HepG2 (cell line): Measurements from ENCODE around the gene RAPGEF5. TPM values are rescaled to one million over a fixed set of nuclear protein-coding genes. Genes with fewer than 3 reads are reported as not detected.

Source experiments
- ATF7 ChIP-seq, 2 experiments: fragments of 450-650 bp in 1 of 2; sonication (generic) in 1 of 2; formaldehyde crosslinking in 1 of 2; IDR thresholded peaks; 2 replicates each; pipeline versions ENCODE4 v1.4.0 to v1.6.1; 2016 to 2020; ENCODE audit warnings: antibody characterized with exemption in 1 of 2, mild to moderate bottlenecking in 1 of 2, missing genetic modification reagents in 1 of 2
- CEBPB ChIP-seq: IDR thresholded peaks from 2 replicates; pipeline ENCODE4 v1.6.1; 2011; ENCODE audit warnings: low read depth, low read length, improper control_type of control experiment, borderline replicate concordance
- CHD4 ChIP-seq: fragments of 200-600 bp; sonication (generic); IDR thresholded peaks from 2 replicates; pipeline ENCODE4 v1.7.0; 2017; ENCODE audit warnings: mild to moderate bottlenecking, low read length, borderline replicate concordance
- CREB1 ChIP-seq, 2 experiments: fragments of 450-650 bp in 1 of 2; IDR thresholded peaks; 2 replicates each; pipeline ENCODE4 v1.6.1; 2016 to 2017; ENCODE audit warnings: control low read depth in 1 of 2, mild to moderate bottlenecking in 1 of 2, missing compliant biosample characterization in 1 of 2, missing genetic modification characterization in 1 of 2
- DR1 ChIP-seq: sonication (generic); formaldehyde crosslinking; IDR thresholded peaks from 2 replicates; pipeline ENCODE4 v1.8.0; 2021; ENCODE audit warnings: mild to moderate bottlenecking, missing genetic modification reagents, inconsistent platforms
- ERF ChIP-seq: IDR thresholded peaks from 2 replicates; pipeline ENCODE4 v1.6.1; 2018; ENCODE audit warnings: missing biosample characterization, missing genetic modification reagents
- FOXJ3 ChIP-seq: sonication (generic); formaldehyde crosslinking; IDR thresholded peaks from 2 replicates; pipeline ENCODE4 v1.4.0; 2020; ENCODE audit warnings: missing genetic modification reagents, mild to moderate bottlenecking, borderline replicate concordance
- GATA4 ChIP-seq: sonication (generic); IDR thresholded peaks from 2 replicates; pipeline ENCODE4 v1.6.1; 2016; ENCODE audit warnings: antibody characterized with exemption, low read depth, borderline replicate concordance
- HDAC2 ChIP-seq: sonication (generic); formaldehyde crosslinking; IDR thresholded peaks from 2 replicates; pipeline ENCODE4 v1.4.0; 2020; ENCODE audit warnings: missing genetic modification reagents
- HNF4A ChIP-seq: sonication (generic); formaldehyde crosslinking; IDR thresholded peaks from 2 replicates; pipeline ENCODE4 v1.4.0; 2020; ENCODE audit warnings: missing genetic modification reagents
- HOXA5 ChIP-seq: sonication (generic); formaldehyde crosslinking; IDR thresholded peaks from 2 replicates; pipeline ENCODE4 v1.4.0; 2020; ENCODE audit warnings: missing genetic modification reagents
- NCOR1 ChIP-seq: fragments of 200-600 bp; sonication (generic); IDR thresholded peaks from 2 replicates; pipeline ENCODE4 v1.7.0; 2017; ENCODE audit warnings: antibody characterized with exemption, low read length, borderline replicate concordance
- PHF8 ChIP-seq: sonication (generic); formaldehyde crosslinking; IDR thresholded peaks from 2 replicates; pipeline ENCODE4 v1.5.0; 2020; ENCODE audit warnings: missing genetic modification reagents
- PPARG ChIP-seq: conservative IDR thresholded peaks from 2 replicates; pipeline ENCODE4 v1.6.1; 2016; ENCODE audit warnings: missing biosample characterization, missing genetic modification reagents
- RARG ChIP-seq: sonication (generic); formaldehyde crosslinking; IDR thresholded peaks from 2 replicates; pipeline ENCODE4 v1.4.0; 2020; ENCODE audit warnings: low read depth, mild to moderate bottlenecking, missing genetic modification reagents
- SAP130 ChIP-seq: IDR thresholded peaks from 2 replicates; pipeline ENCODE4 v1.6.1; 2016; ENCODE audit warnings: low read depth
- SOX6 ChIP-seq, 2 experiments: fragments of 450-650 bp in 1 of 2; sonication (generic) in 1 of 2; formaldehyde crosslinking in 1 of 2; IDR thresholded peaks; 2 replicates each; pipeline versions ENCODE4 v1.4.0 to v1.6.1; 2017 to 2020; ENCODE audit warnings: antibody characterized with exemption in 1 of 2, mild to moderate bottlenecking in 1 of 2, missing genetic modification reagents in 1 of 2
- ZBTB7B ChIP-seq: sonication (generic); formaldehyde crosslinking; IDR thresholded peaks from 2 replicates; pipeline ENCODE4 v1.4.0; 2020; ENCODE audit warnings: missing genetic modification reagents
- ZMYM4 ChIP-seq: sonication (generic); formaldehyde crosslinking; IDR thresholded peaks from 2 replicates; pipeline ENCODE4 v1.8.1; 2023; ENCODE audit warnings: mild to moderate bottlenecking, missing genetic modification reagents
- ZNF569 ChIP-seq: sonication (generic); formaldehyde crosslinking; IDR thresholded peaks from 2 replicates; pipeline ENCODE4 v1.5.0; 2020; ENCODE audit warnings: mild to moderate bottlenecking, missing genetic modification reagents, moderate library complexity, borderline replicate concordance
- ZNF839 ChIP-seq: sonication (generic); formaldehyde crosslinking; IDR thresholded peaks from 2 replicates; pipeline ENCODE4 v1.4.0; 2020; ENCODE audit warnings: missing genetic modification reagents, mild to moderate bottlenecking, borderline replicate concordance
- ZSCAN29 ChIP-seq: sonication (generic); formaldehyde crosslinking; conservative IDR thresholded peaks from 2 replicates; pipeline ENCODE4 v1.4.0; 2020; ENCODE audit warnings: mild to moderate bottlenecking, missing genetic modification reagents
- polyA plus RNA-seq, 8 experiments: library from polyadenylated mRNA; depleted of rRNA in 3 of 8; stranded (reverse) in 7 of 8; unstranded in 1 of 8; fragments of >200 nt; fragmentation: Illumina TruSeq in 4 of 8; extraction: Trizol in 4 of 8; gene quantifications; 2 replicates each; pipeline versions ENCODE4 v1.2.1 to v1.2.3, GENCODE V29; 2011 to 2016; ENCODE audit warnings: low read depth in 4 of 8, missing spikeins in 1 of 8, mixed read lengths in 1 of 8; ENCODE audit not compliant: insufficient read depth in 1 of 8
- total RNA-seq, 5 experiments: library from RNA; depleted of rRNA; stranded (reverse); fragments of >200 nt; fragmentation: Illumina TruSeq; extraction: Trizol; gene quantifications; 2 replicates each; pipeline ENCODE4 v1.2.3, GENCODE V29; 2016; ENCODE audit warnings: low read depth in 1 of 5
- TF ChIP-seq, protein P1 (sequence below), 2 experiments: sonication (generic) in 1 of 2; formaldehyde crosslinking in 1 of 2; IDR thresholded peaks; 2 replicates each; pipeline versions ENCODE4 v1.4.0 to v1.6.1; 2016 to 2020; ENCODE audit warnings: borderline replicate concordance in 1 of 2, low read depth in 1 of 2, mild to moderate bottlenecking in 1 of 2, missing genetic modification reagents in 1 of 2
- TF ChIP-seq, protein P2 (sequence below): sonication (generic); formaldehyde crosslinking; IDR thresholded peaks from 2 replicates; pipeline ENCODE4 v1.4.0; 2020; ENCODE audit warnings: missing genetic modification reagents

Gene RAPGEF5
- total and polyA plus RNA-seq, 2 of the 13 experiments (the other 11 are each of a cell fraction or from before 2014, with no cell fraction given): 17.1 to 23.4 TPM

DNA sequence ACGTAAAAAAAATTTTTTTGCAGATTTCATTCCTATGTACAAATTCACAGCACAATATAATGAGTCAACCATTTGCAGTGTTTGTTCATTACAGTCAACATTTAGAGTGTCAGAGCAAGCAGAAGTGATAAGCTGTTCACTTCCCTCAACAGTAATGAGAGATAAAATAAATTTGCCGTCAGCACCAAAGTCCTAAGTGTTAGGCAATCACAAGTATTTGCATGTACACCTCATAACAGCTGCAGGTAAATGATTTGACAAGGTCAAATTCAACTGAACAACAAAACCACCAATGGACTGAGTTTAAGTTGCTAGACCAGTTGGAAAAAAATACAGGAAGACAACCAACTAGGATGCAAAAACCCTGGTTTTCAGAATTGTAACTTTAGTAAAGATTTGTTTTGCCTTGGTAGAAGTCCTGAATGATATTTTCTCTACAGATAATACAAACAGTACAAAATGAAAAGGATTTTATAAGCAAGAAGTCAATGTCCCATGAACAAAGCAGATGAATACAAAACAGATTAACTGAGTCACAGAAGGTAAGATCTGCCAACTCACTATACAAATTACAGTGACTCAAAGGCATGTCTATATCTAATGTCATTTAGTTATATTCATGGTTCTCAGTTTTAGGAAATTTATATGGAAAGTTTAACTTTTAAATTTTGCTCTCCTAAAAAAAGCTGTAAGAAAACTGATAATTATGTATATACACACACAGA, 10.4 kb downstream of the RAPGEF5 start (continued):
- peak; percentile 76 for TF ChIP-seq ZMYM4 (CRISPR knock-in tag)
- peak; percentile 83 for TF ChIP-seq SAP130 (CRISPR knock-in tag)
- TF ChIP-seq CREB1 (IDR thresholded peaks at IDR 0.05): no peak
- TF ChIP-seq CREB1 (CRISPR knock-in tag; IDR thresholded peaks at IDR 0.05): peak; percentile 88
- peak; percentile 86; the same call in 1 of the 2 replicates for TF ChIP-seq CEBPB
- TF ChIP-seq, protein P1, sequence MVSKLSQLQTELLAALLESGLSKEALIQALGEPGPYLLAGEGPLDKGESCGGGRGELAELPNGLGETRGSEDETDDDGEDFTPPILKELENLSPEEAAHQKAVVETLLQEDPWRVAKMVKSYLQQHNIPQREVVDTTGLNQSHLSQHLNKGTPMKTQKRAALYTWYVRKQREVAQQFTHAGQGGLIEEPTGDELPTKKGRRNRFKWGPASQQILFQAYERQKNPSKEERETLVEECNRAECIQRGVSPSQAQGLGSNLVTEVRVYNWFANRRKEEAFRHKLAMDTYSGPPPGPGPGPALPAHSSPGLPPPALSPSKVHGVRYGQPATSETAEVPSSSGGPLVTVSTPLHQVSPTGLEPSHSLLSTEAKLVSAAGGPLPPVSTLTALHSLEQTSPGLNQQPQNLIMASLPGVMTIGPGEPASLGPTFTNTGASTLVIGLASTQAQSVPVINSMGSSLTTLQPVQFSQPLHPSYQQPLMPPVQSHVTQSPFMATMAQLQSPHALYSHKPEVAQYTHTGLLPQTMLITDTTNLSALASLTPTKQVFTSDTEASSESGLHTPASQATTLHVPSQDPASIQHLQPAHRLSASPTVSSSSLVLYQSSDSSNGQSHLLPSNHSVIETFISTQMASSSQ (IDR thresholded peaks at IDR 0.05; ENCODE audit: low read depth): peak; percentile 78
- TF ChIP-seq, protein P1 (CRISPR knock-in tag; IDR thresholded peaks at IDR 0.05; ENCODE audit: borderline replicate concordance): peak; percentile 58; the same call in 1 of the 2 replicates
- TF ChIP-seq CHD4: no peak
- TF ChIP-seq ERF: peak; percentile 57; the same call in 1 of the 2 replicates
- no peak for TF ChIP-seq DR1 (CRISPR knock-in tag)
- TF ChIP-seq HNF4A (CRISPR knock-in tag): peak; percentile 82
- no peak for TF ChIP-seq ZBTB7B
- no peak for TF ChIP-seq ZSCAN29 (CRISPR knock-in tag)
- no peak for TF ChIP-seq ZNF569 (CRISPR knock-in tag)
- TF ChIP-seq PHF8 (CRISPR knock-in tag): no peak
- TF ChIP-seq HDAC2 (CRISPR knock-in tag): peak; percentile 74
- no peak for TF ChIP-seq SOX6 (IDR thresholded peaks at IDR 0.05)
- TF ChIP-seq SOX6 (CRISPR knock-in tag; IDR thresholded peaks at IDR 0.05): peak; percentile 78
- TF ChIP-seq PPARG: peak; percentile 48; the same call in 1 of the 2 replicates
- peak; percentile 36; the same call in 1 of the 2 replicates for TF ChIP-seq HOXA5
- TF ChIP-seq GATA4: peak; percentile 76; the same call in 1 of the 2 replicates
- no peak for TF ChIP-seq ZNF839 (CRISPR knock-in tag)
- 0 out of 2 replicates have a peak, but pooled peaks have one; percentile 57 for TF ChIP-seq NCOR1
- peak; percentile 68; the same call in 1 of the 2 replicates for TF ChIP-seq FOXJ3 (CRISPR knock-in tag)
- no peak for TF ChIP-seq RARG (CRISPR knock-in tag)
- peak; percentile 15; the same call in 1 of the 2 replicates for TF ChIP-seq ATF7 (IDR thresholded peaks at IDR 0.05)
- TF ChIP-seq ATF7 (CRISPR knock-in tag; IDR thresholded peaks at IDR 0.05): no peak
- TF ChIP-seq, protein P2, sequence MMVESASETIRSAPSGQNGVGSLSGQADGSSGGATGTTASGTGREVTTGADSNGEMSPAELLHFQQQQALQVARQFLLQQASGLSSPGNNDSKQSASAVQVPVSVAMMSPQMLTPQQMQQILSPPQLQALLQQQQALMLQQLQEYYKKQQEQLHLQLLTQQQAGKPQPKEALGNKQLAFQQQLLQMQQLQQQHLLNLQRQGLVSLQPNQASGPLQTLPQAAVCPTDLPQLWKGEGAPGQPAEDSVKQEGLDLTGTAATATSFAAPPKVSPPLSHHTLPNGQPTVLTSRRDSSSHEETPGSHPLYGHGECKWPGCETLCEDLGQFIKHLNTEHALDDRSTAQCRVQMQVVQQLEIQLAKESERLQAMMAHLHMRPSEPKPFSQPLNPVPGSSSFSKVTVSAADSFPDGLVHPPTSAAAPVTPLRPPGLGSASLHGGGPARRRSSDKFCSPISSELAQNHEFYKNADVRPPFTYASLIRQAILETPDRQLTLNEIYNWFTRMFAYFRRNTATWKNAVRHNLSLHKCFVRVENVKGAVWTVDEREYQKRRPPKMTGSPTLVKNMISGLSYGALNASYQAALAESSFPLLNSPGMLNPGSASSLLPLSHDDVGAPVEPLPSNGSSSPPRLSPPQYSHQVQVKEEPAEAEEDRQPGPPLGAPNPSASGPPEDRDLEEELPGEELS: peak; percentile 98
